HG03457 (cell line): Measurements from ENCODE around the gene MDK.

Experiments used
- ATAC-seq: cut with Tn5 transposase; IDR thresholded peaks from one replicate; pipeline ENCODE4 v1.9.1; 2021; ENCODE audit warnings: moderate number of reproducible peaks; ENCODE audit not compliant: unreplicated experiment

The MDK gene

DNA sequence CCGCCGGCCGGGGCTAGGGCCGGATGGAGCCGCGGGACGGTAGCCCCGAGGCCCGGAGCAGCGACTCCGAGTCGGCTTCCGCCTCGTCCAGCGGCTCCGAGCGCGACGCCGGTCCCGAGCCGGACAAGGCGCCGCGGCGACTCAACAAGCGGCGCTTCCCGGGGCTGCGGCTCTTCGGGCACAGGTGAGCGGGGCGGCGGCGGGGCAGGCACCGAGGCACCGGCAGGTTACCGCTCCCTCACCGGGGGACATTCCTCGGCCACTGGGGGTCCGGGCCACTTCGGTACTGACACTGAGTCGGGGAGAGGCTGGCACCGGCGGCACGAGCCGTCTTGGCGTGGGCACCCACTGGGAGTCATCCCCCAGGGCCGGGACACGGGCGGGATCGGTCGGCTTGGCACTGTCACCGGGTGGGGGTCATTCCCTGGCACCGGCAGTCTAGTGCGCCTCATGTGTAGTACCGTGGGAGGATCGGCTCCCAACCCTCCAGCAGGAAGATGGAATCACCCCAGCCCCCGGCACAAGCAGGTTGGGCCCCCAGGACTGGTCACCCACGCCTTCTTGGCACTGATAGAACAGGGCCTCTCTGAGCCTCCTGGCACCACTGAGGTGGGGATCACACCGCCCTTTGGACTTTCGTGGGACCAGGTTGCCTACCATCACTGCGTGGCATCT, 33.7 kb upstream of the MDK start:
- ATAC-seq, result no peak

DNA sequence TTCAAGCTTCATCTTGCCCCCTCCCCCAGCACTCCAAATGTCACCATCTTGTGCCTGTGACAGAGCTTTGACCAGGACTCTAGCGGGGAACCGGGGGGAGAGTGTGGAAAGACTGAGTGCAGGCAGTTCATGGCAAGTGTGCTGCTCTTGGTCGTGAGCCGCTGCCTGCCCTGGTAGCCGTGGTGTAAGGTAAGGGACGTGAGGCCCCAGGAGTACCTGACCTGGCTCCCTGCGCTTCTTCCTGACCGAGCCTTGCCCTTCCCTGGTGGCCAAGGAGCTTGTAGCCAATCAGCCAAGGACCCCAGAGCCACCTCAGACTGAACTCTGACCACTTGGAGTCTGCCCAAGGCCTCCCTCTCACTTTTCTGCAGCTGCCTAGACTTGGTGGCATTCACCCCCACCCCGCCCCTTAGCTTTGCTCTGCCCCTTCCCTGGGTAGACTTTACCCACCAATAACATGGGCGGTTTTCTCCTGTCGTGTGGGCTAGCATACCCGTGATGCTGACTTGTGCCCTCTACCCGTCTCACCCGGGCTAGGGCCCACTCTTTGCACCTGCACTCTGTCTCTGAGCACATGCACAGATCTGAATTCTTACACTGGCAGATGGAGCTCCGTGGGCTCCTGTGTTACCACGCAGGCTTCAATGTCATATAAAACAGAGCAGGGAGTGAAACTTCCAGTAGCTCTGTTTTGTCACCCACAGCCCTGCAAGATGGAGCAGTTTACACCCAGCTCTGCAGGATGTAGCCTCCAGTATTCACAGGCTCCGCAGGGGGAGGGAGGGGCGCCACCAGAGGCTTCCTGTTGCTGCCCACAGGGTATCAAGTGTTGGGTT, 32.7 kb upstream of the MDK start:
- no peak for ATAC-seq

DNA sequence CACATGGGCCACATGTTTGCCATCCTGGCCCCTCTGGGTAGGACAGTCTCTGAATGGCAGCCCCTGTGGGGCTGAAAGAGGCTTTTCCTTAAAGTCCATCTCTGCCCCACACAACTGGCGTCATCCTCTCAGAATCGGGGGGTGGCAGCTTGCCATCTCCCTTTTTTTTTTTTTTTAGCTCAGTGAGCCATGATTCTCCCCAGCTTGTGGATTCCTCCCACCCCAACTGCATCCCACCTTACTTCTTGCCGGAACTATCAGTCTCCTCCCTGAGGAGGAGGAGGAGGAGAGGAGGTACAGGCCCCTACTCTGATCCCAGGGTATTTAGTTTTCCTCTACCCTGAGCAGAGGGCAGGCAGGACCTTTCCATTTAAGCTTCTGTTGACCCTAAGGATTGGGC, 30.8 kb upstream of the MDK start:
- no peak for ATAC-seq

DNA sequence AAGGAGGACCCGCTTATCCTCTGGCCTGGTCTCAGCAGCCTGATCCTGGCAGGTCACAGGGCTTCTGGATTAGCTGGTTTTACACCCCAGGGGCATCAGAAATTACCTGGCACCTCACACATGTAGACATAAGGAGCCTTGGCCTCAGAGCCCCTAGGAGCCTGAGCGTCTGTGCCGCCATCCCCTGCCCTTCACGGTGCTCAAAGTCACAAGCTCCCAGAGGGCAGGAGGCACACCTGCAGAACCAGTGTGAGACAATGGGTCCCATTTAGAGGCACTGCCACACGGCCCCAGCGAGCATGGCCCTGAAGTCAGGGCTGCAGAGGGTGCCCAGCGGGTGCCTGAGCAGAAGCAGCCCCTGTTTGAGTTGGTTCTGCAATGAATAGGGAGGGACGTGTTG, 30.3 kb upstream of the MDK start:
- no peak for ATAC-seq

DNA sequence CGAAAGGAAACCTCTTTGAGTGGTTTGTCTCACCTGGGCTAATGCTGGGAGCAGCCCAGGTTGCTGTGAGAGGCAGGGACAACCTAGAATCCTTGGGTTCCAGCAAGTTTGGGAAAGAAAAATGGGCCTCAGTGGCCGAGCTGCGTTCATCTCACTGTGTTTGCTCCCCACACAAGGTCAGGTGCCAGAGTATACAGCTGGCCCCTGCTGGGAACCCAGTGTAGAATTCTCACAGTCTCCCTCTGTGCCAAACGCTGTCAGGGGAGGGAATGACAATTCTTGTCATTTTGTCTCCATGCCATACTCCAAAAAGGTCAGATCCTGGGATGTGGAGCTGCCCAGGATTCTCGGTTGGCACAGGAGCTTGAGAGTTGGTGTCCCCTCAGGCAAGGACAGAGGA, 29.9 kb upstream of the MDK start:
- no peak for ATAC-seq

DNA sequence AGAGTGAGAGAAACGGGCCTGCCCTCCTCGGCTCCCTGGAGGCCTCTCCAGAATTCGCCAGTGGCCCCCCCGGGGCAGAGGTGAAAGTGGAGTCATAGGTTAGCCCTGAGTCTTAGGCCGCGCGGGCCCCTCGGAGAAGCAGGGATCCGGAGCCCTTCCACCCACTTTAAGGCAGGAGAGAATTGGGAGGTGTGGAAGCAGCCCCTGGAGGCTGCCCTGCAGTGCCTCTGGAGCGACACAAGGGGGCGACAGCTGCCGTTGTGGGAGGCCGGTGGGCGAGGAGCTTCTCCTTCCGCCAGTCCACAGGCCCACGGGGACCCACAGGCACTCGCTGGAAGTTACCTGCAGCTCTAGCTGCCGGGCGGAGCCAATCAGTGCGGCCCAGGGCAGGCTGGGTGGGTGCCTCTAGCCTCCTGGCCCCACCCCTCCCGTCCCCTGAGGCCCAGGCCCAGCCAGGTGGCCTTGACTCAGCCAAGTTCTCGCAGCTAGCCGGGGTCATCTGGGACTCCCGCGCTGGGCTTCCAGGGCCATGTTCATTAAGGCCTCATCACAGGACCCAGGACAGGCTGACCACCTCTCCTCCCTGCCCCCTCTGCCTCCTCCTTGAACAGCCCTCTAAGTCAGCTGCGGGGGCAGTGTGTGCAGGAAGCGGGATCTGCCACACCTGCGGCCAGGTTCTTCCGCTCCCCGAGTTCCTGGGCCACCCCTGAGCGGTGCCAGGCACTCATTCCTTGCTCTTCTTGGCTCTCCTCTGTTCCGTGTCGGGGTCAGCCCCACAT, 29.2 kb upstream of the MDK start:
- ATAC-seq, result no peak

DNA sequence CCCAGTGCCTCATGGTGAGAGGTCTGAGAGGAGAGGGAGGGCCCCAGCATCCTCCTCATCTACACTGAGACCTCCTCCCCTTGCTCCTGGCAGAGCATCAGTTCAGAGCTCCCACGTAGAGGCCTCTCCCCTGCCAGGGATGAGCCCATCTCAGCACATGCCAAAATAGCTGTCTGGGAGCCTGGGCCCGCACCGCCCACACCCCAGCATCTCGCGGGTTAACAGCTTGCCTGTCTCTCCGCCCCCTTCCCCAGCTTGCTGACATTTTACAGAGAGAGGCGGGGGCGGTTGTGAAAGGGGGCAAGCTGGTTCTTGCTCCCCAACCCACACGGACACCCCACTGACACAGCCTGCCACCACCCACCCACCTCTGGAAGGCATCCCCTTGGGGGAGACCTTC, 27.8 kb upstream of the MDK start:
- ATAC-seq, result no peak

DNA sequence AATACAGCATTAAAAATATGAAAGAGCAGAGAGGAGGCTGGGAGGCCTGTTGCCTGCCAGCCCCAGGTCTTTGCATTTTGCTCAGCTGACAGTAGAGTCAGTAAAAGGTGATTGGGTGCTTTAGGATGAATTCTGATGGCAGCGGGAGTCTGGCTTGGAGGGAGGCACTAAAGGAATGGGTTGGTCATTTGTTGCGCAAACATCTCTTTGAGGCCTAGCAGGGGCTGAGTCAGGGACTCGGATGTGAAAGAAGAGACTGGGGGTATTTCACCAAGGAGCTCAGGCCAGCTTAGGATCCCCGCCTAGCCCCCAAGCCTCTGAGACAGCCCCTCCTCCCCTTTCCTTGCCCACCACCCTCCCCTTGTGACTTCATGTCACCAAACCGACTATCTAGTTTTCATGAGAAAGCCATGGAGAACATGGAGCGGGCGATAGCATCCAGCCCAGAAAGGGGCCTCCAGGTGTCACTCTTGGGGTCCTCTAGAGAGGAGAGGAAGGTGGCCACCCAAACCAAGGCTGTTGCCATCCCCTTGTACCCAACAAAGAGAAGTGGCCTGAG, 24.5 kb upstream of the MDK start:
- no peak for ATAC-seq

DNA sequence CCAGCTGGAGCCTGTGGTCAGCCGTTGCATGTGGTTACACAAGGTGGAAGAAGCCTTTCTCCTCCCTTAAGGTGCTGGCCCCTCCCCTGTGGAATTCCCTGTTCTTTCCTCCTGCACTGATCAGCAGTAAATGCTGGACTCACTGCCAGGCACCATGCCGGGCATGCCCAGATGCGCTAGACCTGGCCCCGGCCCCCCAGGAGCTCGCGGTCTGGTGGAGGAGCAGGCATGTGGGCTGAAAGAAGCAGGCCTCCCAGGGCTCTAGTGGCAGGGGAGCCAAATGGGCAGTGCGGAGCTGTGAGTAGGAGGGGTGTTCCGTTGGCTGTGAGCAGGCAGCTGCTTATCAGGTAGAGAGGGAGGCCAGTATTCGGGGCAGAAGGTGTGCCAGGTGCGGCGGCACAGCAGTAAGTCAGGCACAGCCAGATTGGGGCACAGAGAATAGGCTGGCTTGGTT, 24.0 kb upstream of the MDK start:
- no peak for ATAC-seq

DNA sequence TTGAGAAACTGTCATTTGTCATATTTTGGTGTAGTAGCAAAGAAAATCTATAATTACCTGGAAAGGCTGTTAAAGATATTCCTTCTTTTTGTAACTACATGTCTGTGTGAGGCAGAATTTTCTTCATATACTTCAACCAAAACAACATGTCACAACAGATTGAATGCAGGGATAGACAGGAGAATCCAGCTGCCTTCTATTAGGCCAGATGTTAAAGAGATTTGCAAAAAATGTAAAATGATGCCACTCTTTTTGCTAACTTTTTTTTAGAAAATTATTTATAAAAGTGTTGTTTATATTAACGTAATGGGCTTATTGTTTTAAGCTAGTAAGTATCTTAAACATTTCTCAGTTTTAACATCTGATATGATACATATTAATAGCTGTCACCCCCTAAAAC, 21.5 kb upstream of the MDK start:
- no peak for ATAC-seq

DNA sequence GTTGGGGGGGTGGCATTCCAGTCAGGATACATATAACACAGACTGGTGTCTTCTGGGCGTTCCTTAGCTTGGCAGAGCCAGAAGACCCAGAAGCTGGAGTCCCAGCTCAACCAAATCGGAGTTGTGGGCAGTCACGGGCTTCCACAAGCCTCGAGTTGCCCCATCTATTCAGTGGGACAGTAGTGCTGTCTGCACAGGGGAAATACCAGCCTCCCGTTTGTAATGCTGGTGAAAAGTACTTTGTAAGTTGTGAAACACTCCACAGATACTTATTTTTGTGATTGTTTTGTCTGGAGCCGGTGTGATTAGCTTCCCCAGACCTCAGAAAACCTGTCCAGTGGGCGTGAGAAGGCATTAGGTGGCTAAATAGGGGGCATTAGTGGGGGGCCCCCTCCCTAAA, 20.6 kb upstream of the MDK start:
- ATAC-seq, result peak; percentile 20

DNA sequence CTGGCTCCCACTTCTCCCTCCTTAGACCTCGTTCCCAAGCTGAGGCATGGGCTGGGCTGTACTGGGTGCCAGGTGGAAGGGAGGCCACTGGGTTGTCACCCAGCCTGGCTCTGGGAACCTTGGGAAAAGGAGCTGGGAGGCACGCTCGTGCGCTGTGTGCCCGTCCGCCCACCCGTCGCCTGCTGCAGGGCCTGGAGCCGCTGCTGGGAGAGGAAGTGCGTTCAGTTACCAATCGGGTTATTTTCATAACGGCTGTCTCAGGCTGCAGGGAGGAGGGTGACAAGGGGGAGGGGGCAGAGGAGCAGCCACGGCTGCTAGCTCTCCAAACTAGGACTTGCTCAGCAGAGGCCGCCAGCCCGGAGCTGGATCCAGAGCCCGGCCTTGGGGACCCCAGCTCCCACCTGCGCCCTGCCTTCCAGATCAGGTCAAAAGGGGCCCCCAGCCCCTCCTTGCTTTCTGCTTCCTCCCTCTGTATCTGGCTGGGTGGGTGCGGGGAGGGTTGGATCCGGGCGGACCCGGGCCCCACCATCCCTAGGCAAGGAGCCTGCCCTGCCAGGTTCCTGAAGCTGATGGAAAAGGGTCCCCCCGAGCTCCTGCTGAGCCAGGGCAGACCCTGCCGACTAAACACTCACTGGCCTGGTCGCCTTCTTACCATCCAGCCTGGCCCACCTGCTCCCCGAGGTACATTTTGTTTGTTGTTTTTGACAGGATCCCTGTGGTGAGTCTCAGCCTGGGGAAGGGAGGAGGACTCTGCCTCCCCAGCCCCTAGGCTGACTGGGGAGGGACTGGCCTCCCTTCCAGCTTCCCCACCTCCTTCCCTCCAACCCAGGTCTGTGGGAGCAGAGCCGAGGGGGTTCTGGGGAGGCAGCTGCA, 19.9 kb upstream of the MDK start:
- ATAC-seq, result peak; percentile 52

DNA sequence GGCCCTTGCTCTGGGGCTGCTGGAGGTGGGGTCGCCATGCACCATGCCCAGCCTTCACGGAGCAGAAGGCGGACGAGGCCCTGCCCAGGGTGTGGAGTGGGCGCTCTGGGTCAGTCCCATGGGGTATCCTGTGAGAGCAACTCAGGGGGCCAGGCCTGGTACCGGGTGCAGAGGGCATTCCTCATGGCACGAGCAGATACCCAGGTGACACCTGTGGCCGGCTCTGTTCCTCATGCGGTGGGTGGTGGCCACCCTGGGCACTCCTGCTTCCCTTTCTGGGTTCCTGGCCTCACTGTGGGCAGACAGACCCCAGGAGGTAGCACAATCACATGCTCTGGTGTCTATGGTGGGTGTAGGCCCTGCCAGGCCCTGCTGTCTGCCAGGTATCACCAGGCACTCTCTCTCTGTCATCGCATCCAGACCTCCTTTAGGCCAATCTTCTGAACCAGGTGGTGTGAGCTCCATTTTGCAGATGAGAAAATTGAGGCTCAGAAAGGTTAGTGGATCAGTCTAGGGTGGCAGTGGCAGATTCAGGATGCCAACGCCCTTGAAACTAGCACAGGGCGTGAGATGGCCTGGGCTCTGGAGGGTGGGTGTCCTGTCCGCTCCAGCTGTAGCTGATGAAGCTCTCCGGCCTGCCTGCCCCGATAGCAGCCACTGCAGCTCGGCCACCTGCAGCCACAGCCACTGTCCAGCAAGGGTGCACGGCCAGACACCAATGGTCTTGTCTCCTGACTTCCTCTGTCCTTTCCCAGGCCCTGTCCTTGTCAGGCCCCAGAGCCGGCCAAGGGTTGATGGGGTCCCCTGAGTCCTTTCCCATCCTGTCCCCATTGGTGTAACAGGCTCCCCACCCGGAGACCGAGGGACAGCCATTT, 19.1 kb upstream of the MDK start:
- ATAC-seq, result no peak

DNA sequence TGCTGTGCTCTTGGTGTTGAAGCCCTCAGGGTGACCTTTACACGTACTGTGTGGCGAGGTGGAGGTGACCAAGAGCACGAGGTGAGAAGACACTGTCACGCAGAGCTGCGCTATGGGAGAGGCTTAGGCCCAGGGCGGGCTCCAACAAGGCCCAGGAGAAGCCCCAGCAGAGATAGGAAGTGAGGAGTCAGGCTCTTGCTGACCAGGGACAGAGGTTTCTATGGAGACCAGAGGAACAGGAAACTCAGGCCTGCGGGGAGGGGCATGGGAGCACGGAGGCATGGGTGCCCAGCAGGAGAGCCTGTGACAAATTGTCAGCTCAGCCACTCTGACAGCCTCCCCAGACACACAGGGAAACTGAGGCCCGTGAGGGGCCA, 18.4 kb upstream of the MDK start:
- ATAC-seq, result no peak

DNA sequence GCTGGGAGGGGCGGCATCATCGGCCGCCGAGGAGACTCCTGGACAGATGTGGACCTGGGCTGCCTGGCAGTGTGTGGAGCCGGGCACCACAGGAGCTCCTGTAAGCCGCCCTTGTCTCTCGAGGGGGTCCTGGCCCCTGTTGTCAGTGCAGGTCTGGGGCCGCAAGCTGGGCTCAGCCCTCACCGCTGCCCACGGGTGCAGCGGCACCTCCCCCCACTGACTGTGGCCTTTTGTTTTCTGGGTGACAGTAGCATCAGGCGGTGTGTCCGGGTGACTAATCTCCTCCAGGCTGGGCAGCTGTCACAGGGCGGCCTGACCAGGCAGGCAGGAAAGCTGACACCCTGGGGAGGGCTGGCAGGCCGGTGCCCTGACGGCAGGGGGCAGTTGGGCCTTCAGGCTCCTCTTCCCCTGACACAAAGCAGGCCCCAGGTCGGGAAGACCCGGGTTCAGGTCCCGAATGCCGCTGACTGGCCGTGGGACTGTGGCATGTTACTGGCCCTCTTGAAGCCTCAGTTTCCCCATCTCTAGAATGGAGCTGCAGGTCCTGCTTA, 17.9 kb upstream of the MDK start:
- ATAC-seq, result no peak

DNA sequence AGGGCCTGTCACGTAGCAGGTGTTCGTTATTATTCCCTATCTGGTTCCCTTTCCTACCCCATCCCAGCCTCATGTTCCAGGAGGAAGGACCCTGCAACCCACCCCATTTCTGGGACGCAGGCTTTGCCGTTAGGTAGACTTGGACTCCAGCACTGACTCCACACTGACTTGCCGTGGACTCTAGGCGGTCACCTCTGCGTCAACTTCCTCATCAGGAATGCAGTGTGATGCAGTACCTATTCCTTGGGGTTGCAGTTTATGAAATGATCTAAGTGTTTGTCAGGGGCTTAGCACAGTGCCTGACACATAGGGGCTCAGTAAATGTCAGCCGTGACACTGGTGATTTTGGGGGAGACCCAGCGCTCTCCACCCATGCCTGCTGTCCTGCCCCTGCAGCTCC, 17.4 kb upstream of the MDK start:
- ATAC-seq, result no peak

DNA sequence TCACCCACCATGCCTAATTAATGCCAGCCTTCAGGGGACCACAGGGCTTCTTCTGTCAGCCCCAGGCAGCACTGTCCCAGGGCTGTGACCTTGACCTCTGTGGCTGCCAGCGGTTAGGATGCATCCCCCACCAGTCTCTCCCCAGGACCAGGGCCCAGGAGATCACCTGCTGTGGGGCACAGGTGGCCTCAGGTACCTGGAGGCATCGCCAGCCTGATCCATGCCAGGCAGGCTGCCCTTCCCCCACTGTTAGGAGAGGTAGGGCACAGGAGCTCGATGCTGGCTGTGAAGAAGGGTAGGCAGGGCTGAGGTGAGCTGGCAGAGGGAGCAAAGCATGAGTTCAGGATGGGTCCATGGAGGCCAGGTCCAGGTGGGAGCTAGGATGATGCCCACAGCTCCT, 16.7 kb upstream of the MDK start:
- no peak for ATAC-seq

DNA sequence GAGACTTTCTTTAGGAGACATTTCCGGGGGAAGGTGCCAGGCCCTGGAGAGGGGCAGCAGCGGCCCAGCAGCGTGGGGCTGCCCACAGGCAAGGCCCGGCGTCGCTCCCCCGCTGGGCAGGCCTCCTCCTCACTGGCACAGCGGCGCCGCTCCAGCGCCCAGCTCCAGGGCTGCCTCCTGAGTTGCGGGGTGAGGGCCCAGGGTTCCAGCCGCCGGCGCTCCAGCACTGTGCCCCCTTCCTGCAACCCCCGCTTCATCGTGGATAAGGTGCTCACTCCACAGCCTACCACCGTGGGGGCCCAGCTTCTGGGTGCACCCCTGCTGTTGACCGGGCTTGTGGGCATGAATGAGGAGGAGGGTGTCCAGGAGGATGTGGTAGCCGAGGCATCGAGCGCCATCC, 15.2 kb upstream of the MDK start:
- ATAC-seq, result no peak

DNA sequence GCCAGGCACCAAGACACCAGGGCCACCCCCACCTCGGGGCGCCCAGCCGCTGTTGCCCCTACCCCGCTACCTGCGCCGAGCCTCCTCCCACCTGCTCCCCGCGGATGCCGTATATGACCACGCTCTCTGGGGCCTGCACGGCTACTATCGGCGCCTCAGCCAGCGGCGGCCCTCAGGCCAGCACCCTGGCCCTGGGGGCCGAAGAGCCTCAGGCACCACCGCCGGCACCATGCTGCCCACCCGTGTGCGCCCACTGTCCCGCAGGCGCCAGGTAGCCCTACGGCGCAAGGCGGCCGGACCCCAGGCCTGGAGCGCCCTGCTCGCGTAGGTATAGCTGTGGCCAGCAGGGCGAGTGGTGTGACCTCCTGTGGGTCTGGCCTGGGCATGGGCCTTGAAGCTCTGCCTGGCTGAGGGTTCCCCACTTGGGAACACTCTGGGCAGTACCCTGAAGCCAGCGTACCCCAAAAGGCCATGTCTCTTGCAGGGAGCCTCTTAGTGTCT, 14.8 kb upstream of the MDK start:
- no peak for ATAC-seq
